GM18507 (cell line): ENCODE results near the gene DPH1.
A peak's percentile ranks its signal among the peaks of the same experiment; 100 is the strongest.
"Not testable (repeated sequence)": the region's sequence is repeated elsewhere in the genome, so short reads cannot be mapped to it uniquely, and the experiment has no call there.

Experiments
- DNase-seq: peaks from one replicate; pipeline ENCODE4 v3.0.0; 2011; ENCODE audit warnings: low read depth; ENCODE audit not compliant: insufficient read length; ENCODE audit errors: extremely low spot score
- FAIRE-seq: peaks from 2 replicates; lab custom pipeline; 2011; peaks lifted over from hg19 to GRCh38; lab: Jason Lieb, UNC

The DPH1 gene

GRCh38 chr17:2004435-2004952, 25.5 kb upstream of the DPH1 start:
- no peak for DNase-seq
- no peak for FAIRE-seq

- DNase-seq, result no peak
- FAIRE-seq, result no peak
These were observed 21.4 kb upstream of the DPH1 start for GRCh38 chr17:2008332-2009126.

GRCh38 chr17:2009737-2010136, 20.2 kb upstream of the DPH1 start:
- DNase-seq, result no peak
- FAIRE-seq, result no peak

GRCh38 chr17:2011411-2012371, 18.3 kb upstream of the DPH1 start:
- FAIRE-seq, result no peak
- DNase-seq, result no peak

GRCh38 chr17:2012499-2012898, 17.5 kb upstream of the DPH1 start:
- DNase-seq, result no peak
- no peak for FAIRE-seq

- DNase-seq, FAIRE-seq: not testable (repeated sequence)
These were observed 16.5 kb upstream of the DPH1 start for GRCh38 chr17:2013220-2013993.

- no peak for FAIRE-seq
These were observed 16.0 kb upstream of the DPH1 start for GRCh38 chr17:2013994-2014317.

GRCh38 chr17:2015314-2015713, 14.6 kb upstream of the DPH1 start:
- FAIRE-seq, result no peak
- no peak for DNase-seq

More at GRCh38 chr17:2013994-2014317, 16.0 kb upstream of the DPH1 start:
- DNase-seq, result no peak

GRCh38 chr17:2016494-2016893, 13.5 kb upstream of the DPH1 start:
- DNase-seq (no peak), FAIRE-seq (no peak)

- DNase-seq (no peak), FAIRE-seq (peak; percentile 60)
These were observed 12.5 kb upstream of the DPH1 start for GRCh38 chr17:2017274-2017941.

GRCh38 chr17:2018716-2019510, 11.0 kb upstream of the DPH1 start:
- DNase-seq (no peak), FAIRE-seq (no peak)

GRCh38 chr17:2019723-2020122, 10.2 kb upstream of the DPH1 start:
- DNase-seq (no peak), FAIRE-seq (no peak)

- FAIRE-seq, result no peak
These were observed 9.2 kb upstream of the DPH1 start for GRCh38 chr17:2020721-2021120.

GRCh38 chr17:2022647-2023240, 7.2 kb upstream of the DPH1 start:
- no peak for DNase-seq
- no peak for FAIRE-seq

More at GRCh38 chr17:2020721-2021120, 9.2 kb upstream of the DPH1 start:
- no peak for DNase-seq

- FAIRE-seq, result no peak
- no peak for DNase-seq
These were observed 6.7 kb upstream of the DPH1 start for GRCh38 chr17:2023256-2023655.

GRCh38 chr17:2023692-2024571, 6.0 kb upstream of the DPH1 start:
- FAIRE-seq, result no peak
- no peak for DNase-seq

GRCh38 chr17:2024572-2025219, 5.3 kb upstream of the DPH1 start:
- DNase-seq, result no peak
- no peak for FAIRE-seq
